HG02759 (cell line): ENCODE results near the gene CNIH2.
"Not testable (repeated sequence)": the region's sequence is repeated elsewhere in the genome, so short reads cannot be mapped to it uniquely, and the experiment has no call there.

Experiments
- ATAC-seq: cut with Tn5 transposase; IDR thresholded peaks from one replicate; pipeline ENCODE4 v1.9.1; 2021; ENCODE audit warnings: mild to moderate bottlenecking, moderate library complexity; ENCODE audit not compliant: unreplicated experiment

CNIH2 gene

GRCh38 chr11:66277471-66278362 lies at the start of gene CNIH2:
Gene CNIH2, plus strand, starts transcription at chr11:66278175. Its CDS starts 282 bp downstream, at chr11:66278457.
- no peak for ATAC-seq

DNA sequence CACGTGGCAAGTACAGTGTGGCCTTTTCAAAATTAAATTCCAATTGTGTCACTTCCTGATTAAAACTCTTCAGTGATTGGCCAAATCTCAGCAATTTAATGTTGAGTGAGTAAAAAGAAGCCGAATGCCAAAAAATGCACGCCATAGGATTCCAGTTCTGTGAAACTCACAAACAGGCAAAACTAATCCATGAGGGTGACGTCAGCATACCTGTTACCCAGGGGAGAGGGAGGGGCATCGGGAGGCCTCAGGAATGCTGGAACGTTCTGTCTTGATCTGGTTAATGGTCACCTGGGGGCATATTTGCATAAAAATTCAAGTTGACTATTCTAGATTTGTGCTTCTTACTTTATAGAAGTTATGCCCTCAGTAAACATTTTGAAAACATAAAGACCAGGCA lies 49.5 kb upstream of the CNIH2 start:
- ATAC-seq, result no peak

DNA sequence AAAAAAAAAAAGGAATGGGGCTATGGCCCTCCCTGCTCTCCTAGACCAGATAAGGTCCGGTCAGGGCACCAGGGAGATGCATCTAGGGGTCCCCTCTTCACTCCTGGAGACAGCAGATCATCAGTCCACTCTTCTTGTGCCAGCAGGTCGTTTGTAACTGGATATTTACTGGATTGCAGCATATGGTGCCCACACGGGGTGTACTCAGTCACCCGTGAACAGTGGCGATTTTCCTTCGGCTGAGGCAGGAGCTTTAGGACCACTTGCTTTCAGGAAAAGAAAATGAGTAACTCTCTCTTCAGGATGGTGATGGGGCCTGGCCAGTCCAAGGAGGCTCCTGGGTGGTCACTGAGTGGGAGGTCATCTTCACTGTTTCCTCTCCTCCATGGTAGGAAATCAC lies 47.8 kb upstream of the CNIH2 start:
- no peak for ATAC-seq

DNA sequence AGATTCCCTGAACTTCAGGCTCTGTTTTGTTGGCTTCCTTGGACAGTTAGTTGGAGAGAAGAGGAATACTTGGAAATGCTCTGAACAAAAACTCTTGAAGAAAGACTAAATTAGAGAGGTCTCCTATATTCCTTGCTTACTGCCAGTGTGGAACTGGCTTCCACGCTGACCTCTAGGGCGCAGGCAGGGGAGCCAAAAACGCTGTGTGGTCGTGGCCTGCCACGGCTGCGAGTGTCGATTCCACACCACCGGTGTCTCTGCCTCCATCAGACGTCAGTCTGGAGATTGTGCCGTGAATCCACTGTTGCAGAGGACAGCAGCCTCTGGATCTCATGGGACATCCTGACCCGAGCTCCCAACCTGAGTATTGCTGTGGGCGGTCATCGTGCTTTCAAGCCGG lies 47.0 kb upstream of the CNIH2 start:
- no peak for ATAC-seq

DNA sequence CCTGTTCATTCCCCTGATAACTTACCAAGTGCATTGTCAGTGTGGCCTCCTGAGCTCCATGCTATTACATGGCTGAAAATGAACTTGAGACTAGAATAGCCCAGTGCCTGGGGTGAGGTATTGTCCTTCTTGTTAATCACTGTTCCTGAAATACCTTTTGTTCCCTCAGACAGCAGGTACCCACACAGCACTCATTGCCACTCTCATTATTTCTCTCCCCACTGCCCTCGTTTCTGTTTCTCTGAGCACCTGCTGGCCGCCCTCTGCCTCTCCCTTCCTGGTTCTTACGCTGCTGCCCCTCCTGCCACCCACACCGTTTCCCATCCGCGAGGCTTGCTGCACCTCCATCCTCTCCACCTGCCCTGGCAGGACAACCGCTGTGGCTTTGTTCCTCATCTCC lies 46.4 kb upstream of the CNIH2 start:
- ATAC-seq, result no peak

DNA sequence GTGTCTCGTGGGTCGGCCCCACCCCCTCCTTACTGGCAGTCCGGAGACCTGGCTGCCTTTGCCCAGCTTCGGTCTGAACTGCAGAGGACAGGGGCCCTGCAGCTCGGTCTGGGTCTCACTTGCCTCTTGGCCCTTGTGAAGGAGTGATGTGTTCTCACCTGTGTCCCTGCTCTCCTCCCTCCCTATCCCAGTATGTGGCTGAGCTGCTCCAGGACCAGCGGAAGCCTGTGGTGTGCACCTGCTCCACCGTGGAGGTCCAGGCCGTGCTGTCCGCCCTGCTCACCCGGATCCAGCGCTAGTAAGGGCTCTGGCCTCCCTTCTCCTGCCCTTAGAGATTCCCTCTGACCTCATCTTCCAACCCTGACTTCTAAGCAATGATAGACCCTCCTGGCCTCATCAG lies 45.2 kb upstream of the CNIH2 start:
- no peak for ATAC-seq

DNA sequence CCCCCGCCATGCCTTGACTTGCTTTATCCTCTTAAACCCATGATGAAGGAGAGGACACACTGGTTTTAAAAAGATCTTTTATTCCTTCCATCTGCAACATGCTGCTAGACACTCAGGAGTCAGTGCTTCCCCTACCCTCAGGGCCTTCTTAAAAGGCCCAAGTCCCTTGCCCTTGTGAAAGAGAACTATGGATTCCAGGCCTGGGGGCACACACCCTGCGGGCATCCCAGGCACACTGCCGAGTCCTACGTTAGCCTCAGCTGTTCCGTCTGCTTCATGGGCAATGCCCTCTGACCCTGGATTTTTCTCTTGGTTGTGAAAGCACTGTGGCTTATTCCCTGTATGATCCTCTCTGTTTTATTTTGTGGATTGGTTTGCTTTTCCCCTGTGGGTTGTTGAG lies 44.7 kb upstream of the CNIH2 start:
- ATAC-seq, result no peak

- ATAC-seq, result no peak
Measured at GRCh38 chr11:66235141-66235540, 42.8 kb upstream of the CNIH2 start.

DNA sequence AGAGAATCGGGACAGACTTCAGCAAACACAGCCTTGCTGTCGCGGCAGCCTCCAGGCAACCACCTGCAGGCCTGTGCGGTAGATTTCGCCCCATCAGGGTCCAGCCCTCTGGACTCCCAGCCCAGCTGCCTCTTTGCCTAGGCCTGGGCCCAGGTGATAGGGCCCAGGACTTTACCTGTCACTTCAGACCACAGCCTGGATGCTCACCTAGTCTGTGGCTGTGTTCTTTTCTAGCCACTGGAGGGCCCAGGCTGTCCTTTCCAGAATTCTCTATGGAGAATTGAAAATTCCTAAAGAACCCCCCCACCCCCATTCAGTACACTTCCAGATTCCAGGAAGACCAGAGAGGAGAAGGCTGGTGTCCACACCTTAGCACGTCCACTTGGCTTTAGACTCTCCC lies 40.1 kb upstream of the CNIH2 start:
- ATAC-seq, result no peak

DNA sequence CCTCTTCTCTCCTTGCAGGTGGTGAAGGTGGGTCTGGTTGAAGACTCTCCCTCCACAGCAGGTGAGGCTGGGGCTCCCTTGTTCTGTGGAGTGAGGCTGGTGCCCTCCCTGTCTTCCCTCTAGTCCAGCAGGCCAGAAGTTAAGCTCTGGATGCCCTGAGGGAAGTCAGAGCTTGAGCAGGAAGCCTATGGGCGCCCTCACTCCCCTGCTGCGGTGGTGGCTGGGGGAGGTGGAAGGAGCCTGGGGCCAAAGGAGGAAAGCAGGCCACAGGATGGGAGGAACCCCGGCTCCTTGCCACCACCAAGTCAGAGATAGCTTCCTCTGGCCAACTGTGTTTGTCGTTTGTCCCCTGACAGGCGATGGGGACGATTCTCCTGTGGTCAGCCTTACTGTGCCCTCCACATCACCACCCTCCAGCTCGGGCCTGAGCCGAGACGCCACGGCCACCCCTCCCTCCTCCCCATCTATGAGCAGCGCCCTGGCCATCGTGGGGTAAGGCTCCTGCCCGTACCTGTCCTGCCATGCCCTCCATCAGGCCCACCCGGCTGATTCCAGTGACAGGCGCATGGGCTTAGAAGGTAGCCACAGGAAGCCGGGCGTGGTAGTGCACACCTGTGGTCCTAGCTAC lies 39.1 kb upstream of the CNIH2 start:
- ATAC-seq, result no peak

DNA sequence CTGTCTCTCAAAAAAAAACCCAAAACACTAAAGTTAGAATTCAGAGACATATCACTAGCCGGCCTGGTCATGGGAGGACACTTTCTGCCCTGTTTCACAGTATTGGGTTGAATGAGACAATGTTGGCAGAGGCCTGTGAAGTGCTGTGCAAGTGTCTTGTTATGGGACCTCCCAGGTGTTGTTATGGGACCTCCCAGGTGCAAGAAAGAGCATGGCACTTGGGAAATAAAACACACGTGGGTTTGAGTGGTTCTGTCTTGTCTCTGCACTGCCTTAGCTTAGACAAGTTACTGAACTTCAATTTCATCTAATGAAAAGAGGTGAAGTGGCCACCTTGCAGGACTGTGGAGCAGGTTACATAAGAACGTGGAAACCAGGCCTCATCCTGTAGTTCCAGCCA lies 38.5 kb upstream of the CNIH2 start:
- ATAC-seq, result no peak

GRCh38 chr11:66239998-66240780 lies 37.8 kb upstream of the CNIH2 start:
- ATAC-seq, result no peak

DNA sequence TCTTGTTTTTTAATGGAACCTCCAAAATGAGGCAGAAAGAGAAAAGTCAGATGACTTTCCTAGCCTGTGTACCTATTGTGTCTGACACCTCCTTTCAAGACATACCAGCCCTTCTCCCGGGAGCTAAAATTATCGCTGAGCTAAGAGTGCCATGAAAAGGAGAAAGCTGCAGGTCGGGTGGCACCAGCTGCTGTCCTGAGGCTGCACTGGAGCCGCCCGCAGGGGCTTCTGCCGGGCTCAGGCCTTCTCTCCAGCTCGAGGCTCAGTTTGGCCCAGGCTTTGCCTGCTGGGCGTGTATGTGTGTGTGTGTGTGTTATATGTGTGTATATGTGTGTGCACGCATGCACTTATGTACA lies 37.2 kb upstream of the CNIH2 start:
- ATAC-seq, result no peak

DNA sequence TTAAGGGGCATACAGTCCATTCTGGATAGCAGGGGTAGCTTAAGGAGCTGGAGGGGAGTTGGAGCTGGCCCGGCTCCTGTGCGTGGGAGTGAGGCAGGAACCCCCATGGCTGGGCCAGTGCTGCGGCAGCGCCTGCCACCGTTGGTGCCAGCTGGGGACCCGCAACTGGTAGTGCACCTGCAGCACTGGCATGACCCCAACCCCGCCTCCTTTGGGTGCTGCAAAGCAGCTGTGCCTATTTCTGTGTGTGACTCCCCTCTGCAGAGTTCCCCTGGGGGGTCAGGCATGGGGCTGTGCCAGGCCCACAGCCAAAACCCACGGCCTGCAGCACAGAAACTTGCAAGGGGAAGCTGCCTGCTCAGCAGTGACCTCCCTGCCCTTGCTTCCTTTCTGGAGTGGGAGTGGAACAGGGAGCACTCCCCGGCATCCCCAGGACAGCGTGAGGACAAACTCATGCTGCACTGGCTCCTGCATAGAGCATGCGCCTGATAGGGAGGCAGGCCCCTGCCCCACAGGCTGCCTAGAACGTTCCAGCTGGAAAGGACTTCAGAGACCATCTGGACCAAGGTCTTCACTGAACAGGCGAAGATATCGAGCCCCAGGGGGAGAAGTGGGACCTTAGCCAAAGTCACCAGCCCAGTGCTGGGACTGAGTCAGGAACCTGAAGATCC lies 35.7 kb upstream of the CNIH2 start:
- no peak for ATAC-seq

GRCh38 chr11:66243782-66244535 lies 34.0 kb upstream of the CNIH2 start:
- ATAC-seq, result no peak

DNA sequence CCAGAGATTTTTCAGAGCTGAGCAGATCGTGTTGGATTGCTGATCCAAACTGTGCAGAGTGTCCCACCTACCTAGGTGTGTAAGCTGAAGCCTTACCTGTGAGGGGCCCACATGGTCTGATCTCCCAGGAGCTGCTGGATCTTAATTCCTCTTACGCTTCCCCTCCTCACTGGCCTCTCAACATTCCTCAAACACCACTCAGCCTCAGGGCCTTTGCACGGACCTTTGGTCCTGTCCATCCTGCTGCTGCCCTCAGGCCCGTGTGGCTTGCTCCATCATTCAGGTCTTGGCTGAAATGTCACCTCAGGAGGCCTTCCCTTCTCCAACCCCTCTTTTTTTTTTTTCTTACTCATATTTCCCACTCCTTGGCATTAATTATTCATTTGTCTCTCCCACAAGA lies 30.7 kb upstream of the CNIH2 start:
- ATAC-seq, result no peak

GRCh38 chr11:66247801-66248200 lies 30.2 kb upstream of the CNIH2 start:
- no peak for ATAC-seq

DNA sequence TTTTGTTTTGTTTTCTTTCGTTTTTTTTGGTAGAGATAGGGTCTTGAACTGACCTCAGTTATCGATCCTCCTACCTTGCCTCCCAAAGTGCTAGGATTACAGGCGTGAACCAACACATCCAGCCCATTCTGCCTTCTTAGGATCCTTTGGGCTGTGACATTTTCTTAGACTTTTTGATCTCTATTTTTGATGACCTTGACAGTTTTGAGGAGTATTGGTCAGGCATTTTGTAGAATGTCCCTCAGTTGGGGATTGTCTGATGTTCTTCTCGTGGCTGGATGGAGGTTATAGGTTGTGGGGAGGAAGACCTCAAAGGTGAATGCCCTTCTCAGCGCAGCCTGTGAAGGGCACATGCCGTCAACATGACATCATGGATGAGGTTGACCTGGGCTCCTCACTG lies 29.1 kb upstream of the CNIH2 start:
- no peak for ATAC-seq

GRCh38 chr11:66251809-66252208 lies 26.2 kb upstream of the CNIH2 start:
- no peak for ATAC-seq

DNA sequence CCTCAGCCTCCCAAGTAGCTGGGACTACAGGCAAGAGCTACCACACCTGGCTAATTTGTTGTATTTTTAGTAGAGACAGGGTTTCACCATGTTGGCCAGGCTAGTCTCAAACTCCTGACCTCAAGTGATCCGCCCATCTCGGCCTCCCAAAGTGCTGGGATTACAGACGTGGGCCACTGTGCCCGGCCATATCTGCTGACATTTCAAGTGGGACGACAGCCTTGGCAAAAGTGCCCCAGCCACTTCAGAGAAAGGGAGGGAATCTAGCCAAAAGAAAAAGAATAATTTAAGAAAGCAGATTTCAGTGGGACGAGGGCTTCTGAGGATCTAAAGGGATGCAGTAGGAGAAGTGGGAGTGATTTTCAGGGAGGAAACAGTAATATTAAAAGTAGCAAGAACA lies 24.9 kb upstream of the CNIH2 start:
- ATAC-seq, result not testable (repeated sequence)
